Peyer's patch (tissue), 4 donors: Measurements from ENCODE around the gene GPC6.

Source experiments
- POLR2A ChIP-seq, 2 donors: fragments of 450-650 bp; IDR thresholded peaks; one replicate each; pipeline ENCODE4 v1.5.1; 2017; ENCODE audit warnings: antibody characterized with exemption in 2 of 2, mild to moderate bottlenecking in 2 of 2, moderate library complexity in 2 of 2
- TF ChIP-seq, protein P1 (sequence below), 6 experiments: fragments of 450-650 bp in 4 of 6; fragments of 200-600 bp in 2 of 6; sonication (generic) in 1 of 6; IDR thresholded peaks; one replicate each; pipeline ENCODE4 v1.5.1; 2017 to 2019; ENCODE audit warnings: antibody characterized with exemption in 6 of 6, mild to moderate bottlenecking in 3 of 6, moderate library complexity in 1 of 6

- TF ChIP-seq, protein P1, sequence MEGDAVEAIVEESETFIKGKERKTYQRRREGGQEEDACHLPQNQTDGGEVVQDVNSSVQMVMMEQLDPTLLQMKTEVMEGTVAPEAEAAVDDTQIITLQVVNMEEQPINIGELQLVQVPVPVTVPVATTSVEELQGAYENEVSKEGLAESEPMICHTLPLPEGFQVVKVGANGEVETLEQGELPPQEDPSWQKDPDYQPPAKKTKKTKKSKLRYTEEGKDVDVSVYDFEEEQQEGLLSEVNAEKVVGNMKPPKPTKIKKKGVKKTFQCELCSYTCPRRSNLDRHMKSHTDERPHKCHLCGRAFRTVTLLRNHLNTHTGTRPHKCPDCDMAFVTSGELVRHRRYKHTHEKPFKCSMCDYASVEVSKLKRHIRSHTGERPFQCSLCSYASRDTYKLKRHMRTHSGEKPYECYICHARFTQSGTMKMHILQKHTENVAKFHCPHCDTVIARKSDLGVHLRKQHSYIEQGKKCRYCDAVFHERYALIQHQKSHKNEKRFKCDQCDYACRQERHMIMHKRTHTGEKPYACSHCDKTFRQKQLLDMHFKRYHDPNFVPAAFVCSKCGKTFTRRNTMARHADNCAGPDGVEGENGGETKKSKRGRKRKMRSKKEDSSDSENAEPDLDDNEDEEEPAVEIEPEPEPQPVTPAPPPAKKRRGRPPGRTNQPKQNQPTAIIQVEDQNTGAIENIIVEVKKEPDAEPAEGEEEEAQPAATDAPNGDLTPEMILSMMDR (IDR thresholded peaks at IDR 0.05) = no peak
- no peak for TF ChIP-seq POLR2A (IDR thresholded peaks at IDR 0.05)
Observed at GRCh38 chr13:93345024-93345423, 118.4 kb downstream of the GPC6 start.
